ENCODE results near the gene NCKAP1.

GRCh38 chr2:182887753-182888415 lies 150.4 kb downstream of the NCKAP1 start:
- TF ChIP-seq CTCF (IDR thresholded peaks at IDR 0.05; ENCODE audit: low read length) (no peak), EZH2 (optimal IDR thresholded peaks at IDR 0.05; ENCODE audit: low read depth, low read length) (no peak)

Measured in MM.1S (cell line).